ENCODE measurements around the gene NAPG.

DNA sequence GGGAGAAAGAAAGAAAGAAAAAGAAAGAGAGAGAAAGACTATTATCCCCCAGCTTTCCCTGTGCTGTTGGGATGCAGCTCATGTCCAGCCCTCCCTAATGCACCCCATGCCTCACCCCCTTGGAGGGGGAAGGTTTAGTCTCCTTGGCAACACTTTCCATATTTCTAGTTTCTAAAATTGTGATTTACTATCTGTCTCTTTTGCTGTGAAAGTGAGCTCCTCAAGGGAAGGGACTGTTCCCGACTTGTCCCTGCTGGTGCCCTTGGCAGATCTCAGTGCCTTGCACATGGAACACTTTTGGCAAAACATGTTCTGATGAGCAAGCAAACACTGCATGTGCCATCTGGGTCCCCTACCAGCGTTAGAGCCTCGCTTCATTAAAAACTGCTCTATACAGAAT lies 11.7 kb upstream of the NAPG start:
- TF ChIP-seq ZNF274 (IDR thresholded peaks at IDR 0.05; ENCODE audit: low read depth, low read length), result no peak
- TF ChIP-seq POLR2A (IDR thresholded peaks at IDR 0.05; ENCODE audit: borderline replicate concordance, extremely low read depth, insufficient read depth, insufficient read length), result no peak
- TF ChIP-seq, protein P1, sequence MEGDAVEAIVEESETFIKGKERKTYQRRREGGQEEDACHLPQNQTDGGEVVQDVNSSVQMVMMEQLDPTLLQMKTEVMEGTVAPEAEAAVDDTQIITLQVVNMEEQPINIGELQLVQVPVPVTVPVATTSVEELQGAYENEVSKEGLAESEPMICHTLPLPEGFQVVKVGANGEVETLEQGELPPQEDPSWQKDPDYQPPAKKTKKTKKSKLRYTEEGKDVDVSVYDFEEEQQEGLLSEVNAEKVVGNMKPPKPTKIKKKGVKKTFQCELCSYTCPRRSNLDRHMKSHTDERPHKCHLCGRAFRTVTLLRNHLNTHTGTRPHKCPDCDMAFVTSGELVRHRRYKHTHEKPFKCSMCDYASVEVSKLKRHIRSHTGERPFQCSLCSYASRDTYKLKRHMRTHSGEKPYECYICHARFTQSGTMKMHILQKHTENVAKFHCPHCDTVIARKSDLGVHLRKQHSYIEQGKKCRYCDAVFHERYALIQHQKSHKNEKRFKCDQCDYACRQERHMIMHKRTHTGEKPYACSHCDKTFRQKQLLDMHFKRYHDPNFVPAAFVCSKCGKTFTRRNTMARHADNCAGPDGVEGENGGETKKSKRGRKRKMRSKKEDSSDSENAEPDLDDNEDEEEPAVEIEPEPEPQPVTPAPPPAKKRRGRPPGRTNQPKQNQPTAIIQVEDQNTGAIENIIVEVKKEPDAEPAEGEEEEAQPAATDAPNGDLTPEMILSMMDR (IDR thresholded peaks at IDR 0.05 in 2 of 3, conservative IDR thresholded peaks at IDR 0.05 in 1 of 3; ENCODE audit: borderline replicate concordance in 1 of 3, insufficient read depth in 1 of 3, low read depth in 2 of 3, low read length in 2 of 3), result no peak
- TF ChIP-seq EZH2phosphoT487 (IDR thresholded peaks at IDR 0.05; ENCODE audit: borderline replicate concordance), result no peak
- TF ChIP-seq, protein P2, sequence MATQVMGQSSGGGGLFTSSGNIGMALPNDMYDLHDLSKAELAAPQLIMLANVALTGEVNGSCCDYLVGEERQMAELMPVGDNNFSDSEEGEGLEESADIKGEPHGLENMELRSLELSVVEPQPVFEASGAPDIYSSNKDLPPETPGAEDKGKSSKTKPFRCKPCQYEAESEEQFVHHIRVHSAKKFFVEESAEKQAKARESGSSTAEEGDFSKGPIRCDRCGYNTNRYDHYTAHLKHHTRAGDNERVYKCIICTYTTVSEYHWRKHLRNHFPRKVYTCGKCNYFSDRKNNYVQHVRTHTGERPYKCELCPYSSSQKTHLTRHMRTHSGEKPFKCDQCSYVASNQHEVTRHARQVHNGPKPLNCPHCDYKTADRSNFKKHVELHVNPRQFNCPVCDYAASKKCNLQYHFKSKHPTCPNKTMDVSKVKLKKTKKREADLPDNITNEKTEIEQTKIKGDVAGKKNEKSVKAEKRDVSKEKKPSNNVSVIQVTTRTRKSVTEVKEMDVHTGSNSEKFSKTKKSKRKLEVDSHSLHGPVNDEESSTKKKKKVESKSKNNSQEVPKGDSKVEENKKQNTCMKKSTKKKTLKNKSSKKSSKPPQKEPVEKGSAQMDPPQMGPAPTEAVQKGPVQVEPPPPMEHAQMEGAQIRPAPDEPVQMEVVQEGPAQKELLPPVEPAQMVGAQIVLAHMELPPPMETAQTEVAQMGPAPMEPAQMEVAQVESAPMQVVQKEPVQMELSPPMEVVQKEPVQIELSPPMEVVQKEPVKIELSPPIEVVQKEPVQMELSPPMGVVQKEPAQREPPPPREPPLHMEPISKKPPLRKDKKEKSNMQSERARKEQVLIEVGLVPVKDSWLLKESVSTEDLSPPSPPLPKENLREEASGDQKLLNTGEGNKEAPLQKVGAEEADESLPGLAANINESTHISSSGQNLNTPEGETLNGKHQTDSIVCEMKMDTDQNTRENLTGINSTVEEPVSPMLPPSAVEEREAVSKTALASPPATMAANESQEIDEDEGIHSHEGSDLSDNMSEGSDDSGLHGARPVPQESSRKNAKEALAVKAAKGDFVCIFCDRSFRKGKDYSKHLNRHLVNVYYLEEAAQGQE (IDR thresholded peaks at IDR 0.05; ENCODE audit: low read depth), result no peak
- TF ChIP-seq POLR2AphosphoS5 (IDR thresholded peaks at IDR 0.05; ENCODE audit: low read depth, low read length), result no peak
- TF ChIP-seq RAD21 (IDR thresholded peaks at IDR 0.05; ENCODE audit: low read depth), result no peak
- TF ChIP-seq JUND (IDR thresholded peaks at IDR 0.05), result no peak
- TF ChIP-seq SRF (IDR thresholded peaks at IDR 0.05; ENCODE audit: low read depth), result no peak

Measured in HCT116 (cell line).